Measurements from ENCODE around the gene CMC4. TPM values are rescaled to one million over a fixed set of nuclear protein-coding genes. Genes with fewer than 3 reads are reported as not detected.

CMC4 gene, protein sequence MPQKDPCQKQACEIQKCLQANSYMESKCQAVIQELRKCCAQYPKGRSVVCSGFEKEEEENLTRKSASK
- 11.4 TPM for polyA plus RNA-seq (2013, experiment 1 of 2)
- polyA plus RNA-seq (2013, experiment 2 of 2), result 10.1 TPM

DNA sequence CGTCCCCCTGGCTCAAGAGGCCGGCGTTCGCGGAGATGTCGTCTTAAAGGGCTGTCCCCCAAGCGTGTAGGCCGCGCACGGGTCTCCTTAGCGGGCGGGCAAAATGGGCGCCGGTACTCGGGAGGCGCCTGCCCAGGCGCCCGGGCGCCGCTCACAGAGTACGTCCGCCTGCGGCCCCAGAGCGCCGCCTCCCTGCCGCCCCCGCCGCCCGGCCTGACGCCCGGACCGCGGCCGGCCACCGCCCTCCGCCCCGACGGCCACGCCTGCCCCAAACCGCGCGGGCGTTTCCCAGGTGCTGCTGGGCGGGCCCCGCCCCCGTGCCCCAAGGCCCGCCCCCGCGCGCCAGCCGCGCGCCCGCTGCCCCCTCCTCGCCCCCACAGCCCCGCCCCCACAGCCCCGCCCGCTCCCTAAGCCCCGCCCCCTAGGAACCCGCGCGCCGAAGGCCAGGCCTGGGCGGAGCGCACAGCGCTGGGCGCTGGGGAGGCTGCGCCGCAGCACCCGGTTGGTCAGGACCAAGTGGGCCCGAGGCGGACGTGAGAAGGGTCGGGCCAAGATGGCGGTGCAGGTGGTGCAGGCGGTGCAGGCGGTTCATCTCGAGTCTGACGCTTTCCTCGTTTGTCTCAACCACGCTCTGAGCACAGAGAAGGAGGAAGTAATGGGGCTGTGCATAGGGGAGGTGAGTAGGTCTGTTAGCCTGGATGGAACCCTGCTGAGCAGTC lies at the start of gene CMC4, which contains the start of the genes BRCC3 and MTCP1:
Gene CMC4, minus strand, starts transcription at position 162 of the 719 bp plus-strand sequence. CDS start 7,113 bp downstream, outside the sequence.
Gene BRCC3, plus strand, starts transcription at position 534 of the 719 bp plus-strand sequence. Its CDS starts 20 bp downstream, at position 554.
Gene MTCP1, minus strand, starts transcription at position 162 of the 719 bp plus-strand sequence. CDS start 5,126 bp downstream, outside the sequence.
- no peaks in the 10 kb centered on the region for H3K9me3 ChIP-seq (ENCODE audit: control insufficient read depth, low read length)
- H3K79me1 ChIP-seq (replicated peaks; ENCODE audit: low read length, poor library complexity, severe bottlenecking), result peaks cover 3% of the 10 kb centered on the region
- peak within 1 kb of the TSS; percentile 57 to 66 for H3K18ac ChIP-seq (ENCODE audit: low read depth in 1 of 2, low read length in 2 of 2)
- H2BK12ac ChIP-seq (ENCODE audit: low read length in 2 of 2), result no peak within 1 kb of the TSS
- no peak within 1 kb of the TSS for H4K91ac ChIP-seq (ENCODE audit: low read length)
- peak within 1 kb of the TSS; percentile 70 for H3K4me2 ChIP-seq (ENCODE audit: low read length, poor library complexity, severe bottlenecking)
- peak within 1 kb of the TSS; percentile 91 for H3K9ac ChIP-seq (ENCODE audit: low read length)
- peak within 1 kb of the TSS; percentile 72 for H3K27ac ChIP-seq (ENCODE audit: low read length, poor library complexity, severe bottlenecking)
- H3K4me3 ChIP-seq (ENCODE audit: insufficient read depth in 1 of 2, low read depth in 1 of 2, low read length in 2 of 2), result peak within 1 kb of the TSS; percentile 70 to 88
- no peak within 1 kb of the TSS for H3K23ac ChIP-seq (ENCODE audit: low read length in 2 of 2)
- no peak within 1 kb of the TSS for H2BK5ac ChIP-seq (ENCODE audit: low read depth, low read length, poor library complexity, severe bottlenecking)
- H2BK120ac ChIP-seq (ENCODE audit: low read depth, low read length), result no peak within 1 kb of the TSS
- H3K27me3 ChIP-seq (ENCODE audit: control insufficient read depth in 1 of 2, insufficient read depth in 1 of 2, low read length in 2 of 2), result no peaks in the 10 kb centered on the region
- H4K8ac ChIP-seq (ENCODE audit: low read length), result no peak within 1 kb of the TSS
- peak; percentile 79 for DNase-seq
- H2AFZ ChIP-seq (ENCODE audit: low read depth, low read length), result peak within 1 kb of the TSS; percentile 51
- H3K36me3 ChIP-seq (ENCODE audit: control insufficient read depth in 1 of 2, insufficient read depth in 2 of 2, low read depth in 1 of 2, low read length in 2 of 2), result peaks cover 2 to 16% of the 10 kb centered on the region in 2 experiments
- peak within 1 kb of the TSS; percentile 52 for H2BK15ac ChIP-seq (ENCODE audit: low read depth, poor library complexity, severe bottlenecking)
- peak within 1 kb of the TSS in 1 of 2 experiments; percentile 55 for H3K14ac ChIP-seq (ENCODE audit: low read length in 2 of 2)
- peak within 1 kb of the TSS in 1 of 2 experiments; percentile 51 for H3K4ac ChIP-seq (ENCODE audit: low read depth in 1 of 2, low read length in 2 of 2)
- H2AK5ac ChIP-seq (ENCODE audit: low read length, severe bottlenecking), result no peak within 1 kb of the TSS
- H3K4me1 ChIP-seq (ENCODE audit: control insufficient read depth, insufficient read depth, low read depth, low read length), result peaks cover 2% of the 10 kb centered on the region
- 0% methylated on average over 10 of the region's 81 CpGs for WGBS

DNA sequence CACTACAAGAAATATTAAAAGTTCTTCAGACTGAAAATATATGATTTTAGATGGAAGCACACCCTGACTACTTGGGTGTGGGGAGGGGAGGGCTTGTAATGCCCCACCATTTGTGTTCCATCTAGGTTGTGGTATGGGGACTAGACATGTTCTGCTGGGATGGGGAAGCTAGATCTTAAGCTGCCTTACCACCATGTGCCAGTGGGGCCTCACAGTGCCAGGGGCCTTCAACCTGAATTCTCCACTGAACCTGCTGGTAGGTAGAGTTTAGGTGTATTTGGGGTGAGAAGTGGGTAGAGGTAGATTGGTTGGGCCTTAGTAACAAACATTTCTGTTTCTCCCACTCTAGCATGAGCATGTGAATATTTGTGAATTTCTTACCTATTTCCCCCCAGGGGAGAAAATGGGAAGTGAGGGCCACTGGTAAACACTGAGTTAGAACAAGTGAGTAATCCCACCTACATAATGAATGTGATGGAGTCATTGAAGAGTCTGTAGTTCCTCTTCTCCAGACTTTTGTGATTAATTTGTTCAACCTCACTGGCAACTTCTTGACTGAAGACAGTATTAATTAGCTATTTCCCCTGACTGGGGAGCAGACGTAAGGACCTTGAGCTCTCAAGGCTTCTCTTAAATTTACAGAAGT lies 44.4 kb upstream of the CMC4 start:
- H3K36me3 ChIP-seq (ENCODE audit: control insufficient read depth in 1 of 2, insufficient read depth in 2 of 2, low read depth in 1 of 2, low read length in 2 of 2), result peaks cover 0 to 39% of the 10 kb centered on the region in 2 experiments
- H2BK120ac ChIP-seq (ENCODE audit: low read depth, low read length), result no peak overlapping the region
- H4K91ac ChIP-seq (ENCODE audit: low read length), result no peak overlapping the region
- peaks cover 17% of the 10 kb centered on the region for H3K9me3 ChIP-seq (ENCODE audit: control insufficient read depth, low read length)
- H3K27ac ChIP-seq (ENCODE audit: low read length, poor library complexity, severe bottlenecking), result no peak overlapping the region
- no peak overlapping the region for H2BK15ac ChIP-seq (ENCODE audit: low read depth, poor library complexity, severe bottlenecking)
- no peak overlapping the region for H3K18ac ChIP-seq (ENCODE audit: low read depth in 1 of 2, low read length in 2 of 2)
- no peak overlapping the region for H3K4me3 ChIP-seq (ENCODE audit: insufficient read depth in 1 of 2, low read depth in 1 of 2, low read length in 2 of 2)
- H3K23ac ChIP-seq (ENCODE audit: low read length in 2 of 2), result no peak overlapping the region
- DNase-seq, result no peak
- H2BK5ac ChIP-seq (ENCODE audit: low read depth, low read length, poor library complexity, severe bottlenecking), result no peak overlapping the region
- no peak overlapping the region for H3K4ac ChIP-seq (ENCODE audit: low read depth in 1 of 2, low read length in 2 of 2)
- H2BK12ac ChIP-seq (ENCODE audit: low read length in 2 of 2), result no peak overlapping the region
- H4K8ac ChIP-seq (ENCODE audit: low read length), result no peak overlapping the region
- 88% methylated on average over 1 of the region's 1 CpG for WGBS
- H2AK5ac ChIP-seq (ENCODE audit: low read length, severe bottlenecking), result no peak overlapping the region
- H3K14ac ChIP-seq (ENCODE audit: low read length in 2 of 2), result no peak overlapping the region
- H3K9ac ChIP-seq (ENCODE audit: low read length), result no peak overlapping the region
- no peaks in the 10 kb centered on the region for H3K79me1 ChIP-seq (replicated peaks; ENCODE audit: low read length, poor library complexity, severe bottlenecking)
- H3K4me1 ChIP-seq (ENCODE audit: control insufficient read depth, insufficient read depth, low read depth, low read length), result no peaks in the 10 kb centered on the region
- no peak overlapping the region for H2AFZ ChIP-seq (ENCODE audit: low read depth, low read length)
- H3K27me3 ChIP-seq (ENCODE audit: control insufficient read depth in 1 of 2, insufficient read depth in 1 of 2, low read length in 2 of 2), result no peaks in the 10 kb centered on the region
- no peak overlapping the region for H3K4me2 ChIP-seq (ENCODE audit: low read length, poor library complexity, severe bottlenecking)

GRCh38 chrX:155113097-155113496 lies 42.2 kb upstream of the CMC4 start:
- no peak for DNase-seq
- Histone ChIP-seq H3K9ac (ENCODE audit: low read length) (no peak overlapping the region), H3K27ac (ENCODE audit: low read length, poor library complexity, severe bottlenecking) (no peak overlapping the region), H3K23ac (ENCODE audit: low read length in 2 of 2) (no peak overlapping the region), H3K9me3 (ENCODE audit: control insufficient read depth, low read length) (peaks cover 17% of the 10 kb centered on the region), H3K27me3 (ENCODE audit: control insufficient read depth in 1 of 2, insufficient read depth in 1 of 2, low read length in 2 of 2) (no peaks in the 10 kb centered on the region), H2BK5ac (ENCODE audit: low read depth, low read length, poor library complexity, severe bottlenecking) (no peak overlapping the region), H3K4me2 (ENCODE audit: low read length, poor library complexity, severe bottlenecking) (no peak overlapping the region), H2AK5ac (ENCODE audit: low read length, severe bottlenecking) (no peak overlapping the region), H3K18ac (ENCODE audit: low read depth in 1 of 2, low read length in 2 of 2) (no peak overlapping the region), H3K36me3 (ENCODE audit: control insufficient read depth in 1 of 2, insufficient read depth in 2 of 2, low read depth in 1 of 2, low read length in 2 of 2) (peaks cover 0 to 25% of the 10 kb centered on the region in 2 experiments), H2BK12ac (ENCODE audit: low read length in 2 of 2) (no peak overlapping the region), H4K8ac (ENCODE audit: low read length) (no peak overlapping the region), H3K79me1 (replicated peaks; ENCODE audit: low read length, poor library complexity, severe bottlenecking) (no peaks in the 10 kb centered on the region), H3K4me3 (ENCODE audit: insufficient read depth in 1 of 2, low read depth in 1 of 2, low read length in 2 of 2) (no peak overlapping the region), H3K4ac (ENCODE audit: low read depth in 1 of 2, low read length in 2 of 2) (no peak overlapping the region), H2AFZ (ENCODE audit: low read depth, low read length) (no peak overlapping the region), H2BK120ac (ENCODE audit: low read depth, low read length) (no peak overlapping the region), H2BK15ac (ENCODE audit: low read depth, poor library complexity, severe bottlenecking) (no peak overlapping the region), H3K4me1 (ENCODE audit: control insufficient read depth, insufficient read depth, low read depth, low read length) (no peaks in the 10 kb centered on the region), H3K14ac (ENCODE audit: low read length in 2 of 2) (no peak overlapping the region), H4K91ac (ENCODE audit: low read length) (no peak overlapping the region)
- 97% methylated on average over 3 of the region's 4 CpGs for WGBS

- H2BK120ac ChIP-seq (ENCODE audit: low read depth, low read length), result no peak overlapping the region
- no peak overlapping the region for H3K14ac ChIP-seq (ENCODE audit: low read length in 2 of 2)
- 100% methylated on average over 1 of the region's 3 CpGs for WGBS
- no peak overlapping the region for H3K9ac ChIP-seq (ENCODE audit: low read length)
- H2AFZ ChIP-seq (ENCODE audit: low read depth, low read length), result no peak overlapping the region
- H3K9me3 ChIP-seq (ENCODE audit: control insufficient read depth, low read length), result peaks cover 17% of the 10 kb centered on the region
- H2BK5ac ChIP-seq (ENCODE audit: low read depth, low read length, poor library complexity, severe bottlenecking), result no peak overlapping the region
- no peak overlapping the region for H2BK12ac ChIP-seq (ENCODE audit: low read length in 2 of 2)
- H3K23ac ChIP-seq (ENCODE audit: low read length in 2 of 2), result no peak overlapping the region
- H3K18ac ChIP-seq (ENCODE audit: low read depth in 1 of 2, low read length in 2 of 2), result no peak overlapping the region
- no peak overlapping the region for H3K4ac ChIP-seq (ENCODE audit: low read depth in 1 of 2, low read length in 2 of 2)
- H4K8ac ChIP-seq (ENCODE audit: low read length), result no peak overlapping the region
- no peak overlapping the region for H3K4me3 ChIP-seq (ENCODE audit: insufficient read depth in 1 of 2, low read depth in 1 of 2, low read length in 2 of 2)
- H3K36me3 ChIP-seq (ENCODE audit: control insufficient read depth in 1 of 2, insufficient read depth in 2 of 2, low read depth in 1 of 2, low read length in 2 of 2), result peaks cover 0 to 28% of the 10 kb centered on the region in 2 experiments
- no peaks in the 10 kb centered on the region for H3K27me3 ChIP-seq (ENCODE audit: control insufficient read depth in 1 of 2, insufficient read depth in 1 of 2, low read length in 2 of 2)
- no peak for DNase-seq
- H4K91ac ChIP-seq (ENCODE audit: low read length), result no peak overlapping the region
- H3K4me1 ChIP-seq (ENCODE audit: control insufficient read depth, insufficient read depth, low read depth, low read length), result no peaks in the 10 kb centered on the region
- no peak overlapping the region for H2BK15ac ChIP-seq (ENCODE audit: low read depth, poor library complexity, severe bottlenecking)
- H3K4me2 ChIP-seq (ENCODE audit: low read length, poor library complexity, severe bottlenecking), result no peak overlapping the region
- no peak overlapping the region for H2AK5ac ChIP-seq (ENCODE audit: low read length, severe bottlenecking)
- H3K27ac ChIP-seq (ENCODE audit: low read length, poor library complexity, severe bottlenecking), result no peak overlapping the region
- H3K79me1 ChIP-seq (replicated peaks; ENCODE audit: low read length, poor library complexity, severe bottlenecking), result no peaks in the 10 kb centered on the region
Measured at GRCh38 chrX:155112171-155112570, 41.2 kb upstream of the CMC4 start.
